GM12865 (cell line): Measurements from ENCODE around the gene ARL13B.
A peak's percentile ranks its signal among the peaks of the same experiment; 100 is the strongest.
"Not testable (repeated sequence)": the region's sequence is repeated elsewhere in the genome, so short reads cannot be mapped to it uniquely, and the experiment has no call there.

Experiments
- DNase-seq: peaks from one replicate; pipeline ENCODE4 v3.0.0; 2010; ENCODE audit warnings: low read depth
- H3K4me3 ChIP-seq: 2 replicates; pipeline ENCODE4 v1.5.1; 2011; ENCODE audit warnings: mild to moderate bottlenecking, low read depth, low read length, control low read depth
- TF ChIP-seq, protein P1 (sequence below): IDR thresholded peaks from 2 replicates; pipeline ENCODE4 v1.5.1; 2011; ENCODE audit warnings: low read length, control low read depth, low read depth, inconsistent platforms; ENCODE audit not compliant: insufficient read depth; ENCODE audit errors: missing control alignments

Gene ARL13B

GRCh38 chr3:93961489-93961888 is 18.5 kb upstream of the ARL13B start:
- H3K4me3 ChIP-seq: no peak overlapping the region
- DNase-seq: no peak
- TF ChIP-seq, protein P1, sequence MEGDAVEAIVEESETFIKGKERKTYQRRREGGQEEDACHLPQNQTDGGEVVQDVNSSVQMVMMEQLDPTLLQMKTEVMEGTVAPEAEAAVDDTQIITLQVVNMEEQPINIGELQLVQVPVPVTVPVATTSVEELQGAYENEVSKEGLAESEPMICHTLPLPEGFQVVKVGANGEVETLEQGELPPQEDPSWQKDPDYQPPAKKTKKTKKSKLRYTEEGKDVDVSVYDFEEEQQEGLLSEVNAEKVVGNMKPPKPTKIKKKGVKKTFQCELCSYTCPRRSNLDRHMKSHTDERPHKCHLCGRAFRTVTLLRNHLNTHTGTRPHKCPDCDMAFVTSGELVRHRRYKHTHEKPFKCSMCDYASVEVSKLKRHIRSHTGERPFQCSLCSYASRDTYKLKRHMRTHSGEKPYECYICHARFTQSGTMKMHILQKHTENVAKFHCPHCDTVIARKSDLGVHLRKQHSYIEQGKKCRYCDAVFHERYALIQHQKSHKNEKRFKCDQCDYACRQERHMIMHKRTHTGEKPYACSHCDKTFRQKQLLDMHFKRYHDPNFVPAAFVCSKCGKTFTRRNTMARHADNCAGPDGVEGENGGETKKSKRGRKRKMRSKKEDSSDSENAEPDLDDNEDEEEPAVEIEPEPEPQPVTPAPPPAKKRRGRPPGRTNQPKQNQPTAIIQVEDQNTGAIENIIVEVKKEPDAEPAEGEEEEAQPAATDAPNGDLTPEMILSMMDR: no peak

GRCh38 chr3:93962798-93963197 is 17.2 kb upstream of the ARL13B start:
- no peak for DNase-seq
- H3K4me3 ChIP-seq: no peak overlapping the region
- TF ChIP-seq, protein P1: no peak

- H3K4me3 ChIP-seq, DNase-seq: not testable (repeated sequence)
Observed at GRCh38 chr3:93965106-93965505, 14.8 kb upstream of the ARL13B start.

DNA sequence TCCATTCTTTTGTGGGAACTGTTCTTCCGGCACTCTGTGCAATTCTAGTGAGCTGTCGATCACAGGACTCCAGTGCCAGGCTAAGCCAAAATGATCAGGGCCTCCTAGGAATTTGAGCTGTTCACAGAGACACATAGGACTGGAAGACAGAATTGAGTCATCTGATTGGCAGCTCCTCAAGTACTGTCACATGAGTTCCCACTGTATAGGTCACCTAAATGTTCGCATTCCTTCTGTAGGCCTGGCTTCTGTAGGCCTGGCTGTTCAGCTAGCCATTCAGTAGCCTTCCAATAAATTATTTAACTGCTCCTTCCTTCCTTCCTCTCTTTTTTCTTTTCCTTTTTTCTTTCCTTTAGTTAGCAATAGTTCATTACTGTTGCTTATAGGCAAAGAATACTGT is 10.5 kb upstream of the ARL13B start:
- TF ChIP-seq, protein P1: no peak
- no peak for DNase-seq
- no peak overlapping the region for H3K4me3 ChIP-seq

GRCh38 chr3:93969997-93970396 is 10.0 kb upstream of the ARL13B start:
- no peak overlapping the region for H3K4me3 ChIP-seq
- DNase-seq: no peak
- TF ChIP-seq, protein P1: no peak

DNA sequence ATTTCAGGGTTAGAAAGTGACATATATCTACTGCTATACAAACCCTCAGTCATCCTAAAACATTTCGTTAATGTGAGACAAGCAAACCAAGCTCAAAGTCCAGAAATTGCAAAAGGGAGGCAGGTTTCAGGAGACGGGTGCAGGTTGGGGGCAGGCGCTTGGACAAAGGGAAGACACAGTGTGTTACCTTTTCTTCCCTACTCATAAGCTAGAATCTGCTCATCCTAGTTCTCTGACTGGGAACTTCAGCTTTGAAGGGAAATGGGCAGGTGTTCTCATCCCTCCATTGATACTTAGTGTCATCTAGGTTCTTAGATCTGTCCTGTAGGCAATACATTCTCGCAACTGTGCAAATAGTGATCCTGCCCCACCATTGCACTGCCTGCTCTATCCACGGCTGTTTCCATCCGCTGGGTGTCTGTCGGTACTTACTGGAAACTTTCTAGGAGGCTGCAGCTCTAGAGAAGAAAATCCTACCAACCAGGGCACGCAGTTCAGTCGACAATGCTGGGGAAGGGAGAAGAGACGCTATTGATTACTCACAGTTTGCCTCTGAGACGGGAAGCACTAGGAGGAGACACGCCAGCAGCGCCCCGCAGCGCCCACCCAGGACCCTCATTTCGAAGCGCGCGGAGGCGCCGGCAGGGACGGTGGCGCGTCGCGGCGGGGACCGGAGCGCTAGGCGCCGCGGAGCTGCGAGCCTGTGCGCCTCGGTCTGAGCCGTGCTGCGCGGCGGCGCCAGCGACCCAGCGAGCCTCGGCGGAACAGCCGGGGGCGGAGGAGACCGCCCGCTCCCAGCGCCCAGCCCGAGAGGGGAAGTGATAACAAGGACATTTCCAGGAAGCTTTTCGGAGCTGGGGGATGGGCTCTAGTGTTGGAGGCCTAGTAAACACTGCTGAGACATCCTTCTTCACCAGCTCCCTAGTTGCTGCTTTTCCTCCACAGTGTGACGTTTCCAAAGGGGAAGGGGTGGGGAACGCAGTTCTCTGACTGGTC is 6.5 kb upstream of the ARL13B start, which contains the start of gene PROS1:
Gene PROS1, minus strand, starts transcription at position 766 of the 996 bp plus-strand sequence. Its CDS starts 147 bp downstream, at position 619.
- DNase-seq: peak; percentile 50
- TF ChIP-seq, protein P1: no peak

GRCh38 chr3:93981649-93982048 is 1.7 kb downstream of the ARL13B start:
- TF ChIP-seq, protein P1: no peak
- H3K4me3 ChIP-seq: no peak overlapping the region
- no peak for DNase-seq

More for the DNA sequence above, 6.5 kb upstream of the ARL13B start, which contains the start of gene PROS1:
- peak within 1 kb of the TSS; percentile 56 for H3K4me3 ChIP-seq
